SJCRH30 (cell line): ENCODE results near the gene P2RX1. TPM values are rescaled to one million over a fixed set of nuclear protein-coding genes. Genes with fewer than 3 reads are reported as not detected.
A peak's percentile ranks its signal among the peaks of the same experiment; 100 is the strongest.
"Not testable (repeated sequence)": the region's sequence is repeated elsewhere in the genome, so short reads cannot be mapped to it uniquely, and the experiment has no call there.

Experiments used
- DNase-seq, 2 experiments: peaks; one replicate each; pipeline ENCODE4 v3.0.0-alpha.2; 2015 to 2020
- H3K27ac ChIP-seq: fragments of 250-450 bp; sonication (Bioruptor Pico); 2 replicates; pipeline ENCODE4 v1.5.1; 2020; ENCODE audit warnings: mild to moderate bottlenecking, moderate library complexity
- H3K27me3 ChIP-seq: fragments of 250-450 bp; sonication (Bioruptor Pico); 2 replicates; pipeline ENCODE4 v1.5.1; 2020; ENCODE audit warnings: mild to moderate bottlenecking, moderate library complexity
- H3K36me3 ChIP-seq: fragments of 250-450 bp; sonication (Bioruptor Pico); 2 replicates; pipeline ENCODE4 v1.5.1; 2020; ENCODE audit warnings: mild to moderate bottlenecking, moderate library complexity
- H3K4me1 ChIP-seq: fragments of 250-450 bp; sonication (Bioruptor Pico); 2 replicates; pipeline ENCODE4 v1.5.1; 2020; ENCODE audit warnings: mild to moderate bottlenecking, moderate library complexity
- H3K4me3 ChIP-seq: fragments of 250-450 bp; sonication (Bioruptor Pico); 2 replicates; pipeline ENCODE4 v1.5.1; 2020; ENCODE audit warnings: mild to moderate bottlenecking, moderate library complexity
- H3K9me3 ChIP-seq: fragments of 250-450 bp; sonication (Bioruptor Pico); replicated peaks from 2 replicates; pipeline ENCODE4 v1.5.1; 2020; ENCODE audit warnings: mild to moderate bottlenecking, moderate library complexity
- total RNA-seq: library from RNA; depleted of rRNA; stranded (reverse); fragments of >200 nt; shearing (Covaris generic); gene quantifications from 2 replicates; pipeline ENCODE4 v1.2.3, GENCODE V29; 2014; rRNA removed

The P2RX1 gene
- total RNA-seq, 1 experiment from 2014 or later: 0.06 TPM

DNA sequence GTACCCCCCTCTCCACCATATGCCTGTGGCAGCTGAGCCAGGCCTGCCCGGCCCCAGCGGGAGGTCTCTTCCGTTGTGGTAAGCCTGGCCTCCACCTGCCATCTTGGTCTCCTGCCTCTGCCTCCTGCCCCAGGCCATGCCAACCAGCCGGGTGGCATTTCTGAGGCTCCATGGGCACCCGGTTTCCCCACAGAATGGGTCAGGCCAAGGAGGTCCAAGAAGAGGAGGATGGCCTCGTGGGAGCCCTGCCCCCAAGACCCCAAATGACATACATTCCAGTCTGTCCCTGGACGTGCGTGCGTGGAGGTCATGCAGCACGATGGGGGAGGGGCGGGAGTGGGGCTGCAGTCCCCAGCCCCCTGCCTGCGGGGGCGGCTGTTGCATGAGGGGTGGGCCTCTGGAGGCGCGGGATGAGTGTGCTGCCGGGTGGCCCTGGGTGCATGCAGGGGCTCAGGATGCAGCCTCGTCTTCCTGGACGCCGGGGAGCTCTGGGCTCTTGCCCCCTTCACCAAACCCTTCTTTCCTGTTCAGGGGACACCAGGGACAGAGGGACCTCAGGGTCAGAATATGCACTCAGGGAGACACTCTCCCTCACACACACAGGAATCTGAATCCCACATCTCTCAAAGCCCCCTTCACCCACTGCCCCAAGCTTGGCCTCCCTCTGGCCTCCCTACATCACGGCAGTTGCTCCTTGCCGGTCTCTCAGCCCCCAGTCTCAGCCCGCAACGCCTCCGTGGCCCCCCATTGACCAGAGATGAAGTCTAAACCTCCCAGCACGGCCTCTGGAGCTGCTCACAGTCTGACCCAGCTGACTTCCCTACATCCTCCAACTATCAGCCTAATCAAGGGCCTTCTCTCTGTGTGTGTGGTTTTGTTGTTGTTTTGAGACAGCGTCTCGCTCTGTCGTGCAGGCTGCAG lies 54.2 kb downstream of the P2RX1 start:
- Histone ChIP-seq H3K9me3 (no peaks in the 10 kb centered on the region), H3K27me3 (no peaks in the 10 kb centered on the region), H3K27ac (no peak overlapping the region), H3K4me1 (no peaks in the 10 kb centered on the region), H3K4me3 (no peak overlapping the region), H3K36me3 (no peaks in the 10 kb centered on the region)
- no peak for DNase-seq

DNA sequence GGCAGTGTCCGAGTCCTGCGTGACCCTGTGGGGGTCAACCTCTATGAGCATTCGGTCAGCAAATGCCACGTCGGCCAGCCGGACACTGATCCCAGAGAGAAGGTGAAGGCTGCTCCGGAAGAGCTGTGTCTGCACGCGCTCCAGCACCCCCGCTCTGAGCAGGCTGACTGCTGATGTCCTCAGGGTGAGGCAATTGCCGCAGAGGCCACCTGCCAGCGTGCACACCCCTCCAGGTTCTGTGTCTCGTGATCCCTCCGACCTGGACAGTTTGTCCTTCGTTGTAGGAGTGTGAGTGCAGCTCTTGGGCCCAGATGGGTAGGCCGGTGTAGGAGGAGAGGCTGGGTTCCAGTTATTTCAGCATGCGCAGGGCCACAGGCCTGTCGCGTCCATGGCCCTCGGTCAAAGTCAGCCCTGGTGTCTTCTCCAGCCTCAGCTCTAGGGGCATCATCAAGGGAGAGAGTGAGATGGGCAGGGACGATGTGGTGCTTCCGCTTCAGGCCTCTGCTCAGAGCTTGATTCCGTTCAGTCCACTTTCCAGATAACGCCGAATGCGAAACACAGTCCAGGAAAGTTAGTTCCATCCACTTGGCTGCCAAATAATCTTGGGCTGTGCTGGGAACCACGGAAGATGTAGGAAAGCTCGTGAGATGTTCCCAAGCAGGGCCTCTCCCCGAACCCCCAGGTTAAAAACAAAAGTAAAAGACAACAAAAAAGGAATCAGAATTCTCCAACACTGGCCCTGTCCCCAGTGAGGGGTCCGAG lies 55.1 kb downstream of the P2RX1 start:
- Histone ChIP-seq H3K4me3 (no peak overlapping the region), H3K27ac (no peak overlapping the region), H3K9me3 (no peaks in the 10 kb centered on the region), H3K36me3 (no peaks in the 10 kb centered on the region), H3K27me3 (no peaks in the 10 kb centered on the region), H3K4me1 (no peaks in the 10 kb centered on the region)
- no peak for DNase-seq

DNA sequence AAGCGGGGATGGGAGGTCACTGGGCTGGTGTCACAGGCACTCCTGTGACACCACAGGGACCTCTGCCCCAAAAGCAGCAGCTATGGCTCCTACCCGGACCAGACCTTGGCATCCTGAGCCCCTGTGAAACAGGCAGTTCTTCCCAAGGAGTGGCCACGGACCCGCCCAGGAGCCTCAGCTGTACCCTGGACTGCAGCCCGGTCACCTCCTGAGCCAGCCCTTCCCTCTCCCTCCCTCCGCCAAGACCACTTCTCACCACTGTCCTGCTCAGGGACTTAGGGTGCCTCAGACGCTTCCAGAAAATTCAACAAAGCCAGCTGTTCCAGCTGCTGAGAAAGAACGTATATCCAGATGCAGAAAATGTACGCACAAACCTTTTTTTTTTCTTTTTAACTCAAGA lies 56.3 kb downstream of the P2RX1 start:
- Histone ChIP-seq H3K4me3 (no peak overlapping the region), H3K4me1 (no peaks in the 10 kb centered on the region), H3K27me3 (no peaks in the 10 kb centered on the region), H3K9me3 (no peaks in the 10 kb centered on the region), H3K27ac (no peak overlapping the region), H3K36me3 (no peaks in the 10 kb centered on the region)
- DNase-seq: no peak

DNA sequence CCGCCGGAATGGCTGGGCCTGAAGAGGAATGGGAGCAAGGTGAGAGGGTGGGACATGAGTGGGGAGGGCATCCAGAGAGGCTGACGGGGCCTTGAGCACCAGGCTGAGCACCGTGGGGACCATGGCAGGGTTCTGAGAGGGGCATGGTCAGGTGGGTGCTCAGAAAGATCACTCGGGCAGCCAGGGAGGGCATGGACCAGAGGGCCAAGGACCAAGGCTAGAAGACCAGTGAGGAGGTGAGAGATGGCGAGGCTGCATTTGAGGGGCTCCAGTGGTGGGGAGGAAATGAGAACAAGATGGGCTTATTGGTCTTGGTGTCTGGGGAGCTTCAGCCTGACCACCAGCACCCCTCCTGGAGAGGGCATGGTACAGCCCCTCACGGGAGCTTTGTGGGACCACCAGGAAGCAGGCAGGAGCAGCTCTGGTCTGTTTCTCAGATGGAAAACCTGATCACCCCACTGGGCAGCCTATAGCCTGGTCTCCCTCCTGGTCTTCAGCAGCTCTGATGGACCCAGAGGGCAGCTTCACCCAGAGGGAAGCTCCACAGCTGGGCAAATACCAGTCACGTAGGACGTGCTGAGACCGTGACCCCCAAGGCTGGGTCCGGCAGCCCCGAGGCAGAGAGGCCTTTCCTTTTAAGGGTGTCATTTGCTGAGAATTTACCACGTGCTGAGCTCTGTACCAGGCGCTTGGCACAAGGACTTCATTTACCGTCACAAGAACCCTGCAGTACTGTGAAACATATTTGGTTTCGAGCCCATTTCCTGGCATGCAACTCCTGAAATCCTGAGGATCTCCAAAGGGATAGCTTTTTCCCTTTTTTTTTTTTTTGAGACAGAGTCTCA lies 58.8 kb downstream of the P2RX1 start:
- no peaks in the 10 kb centered on the region for H3K4me1 ChIP-seq
- DNase-seq: no peak
- H3K27ac ChIP-seq: no peak overlapping the region
- no peaks in the 10 kb centered on the region for H3K9me3 ChIP-seq
- no peaks in the 10 kb centered on the region for H3K27me3 ChIP-seq
- no peak overlapping the region for H3K4me3 ChIP-seq
- H3K36me3 ChIP-seq: no peaks in the 10 kb centered on the region

DNA sequence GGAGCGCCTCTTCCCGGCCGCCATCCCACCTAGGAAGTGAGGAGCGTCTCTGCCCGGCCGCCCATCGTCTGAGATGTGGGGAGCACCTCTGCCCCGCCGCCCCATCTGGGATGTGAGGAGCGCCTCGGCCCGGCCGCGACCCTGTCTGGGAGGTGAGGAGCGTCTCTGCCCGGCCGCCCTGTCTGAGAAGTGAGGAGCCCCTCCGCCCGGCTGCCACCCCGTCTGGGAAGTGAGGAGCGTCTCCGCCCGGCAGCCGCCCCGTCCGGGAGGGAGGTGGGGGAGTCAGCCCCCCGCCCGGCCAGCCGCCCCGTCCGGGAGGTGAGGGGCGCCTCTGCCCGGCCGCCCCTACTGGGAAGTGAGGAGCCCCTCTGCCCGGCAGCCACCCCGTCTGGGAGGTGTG lies 62.1 kb downstream of the P2RX1 start:
- not testable (repeated sequence) for H3K27me3 ChIP-seq, H3K27ac ChIP-seq, H3K9me3 ChIP-seq, DNase-seq, H3K36me3 ChIP-seq, H3K4me3 ChIP-seq, H3K4me1 ChIP-seq

DNA sequence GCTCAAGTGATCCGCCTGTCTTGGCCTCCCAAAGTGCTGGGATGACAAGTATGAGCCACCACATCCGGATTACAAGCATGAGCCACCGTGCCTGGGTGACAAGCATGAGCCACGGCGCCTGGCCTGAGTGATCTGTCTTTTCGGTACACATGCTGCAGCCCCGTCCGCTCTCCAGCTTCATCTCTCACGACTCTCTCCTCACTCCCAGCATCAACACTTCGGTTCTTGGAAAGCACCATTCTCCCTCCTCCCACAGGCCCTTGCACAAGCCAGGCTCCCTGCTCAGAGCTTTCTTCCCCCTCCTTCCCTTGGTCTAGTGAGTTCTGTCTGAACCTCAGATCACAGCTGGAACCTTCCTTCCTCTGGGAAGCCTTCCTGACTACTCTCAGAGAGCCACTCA lies 63.7 kb downstream of the P2RX1 start:
- H3K4me3 ChIP-seq: no peak overlapping the region
- H3K4me1 ChIP-seq: no peaks in the 10 kb centered on the region
- no peak for DNase-seq
- no peaks in the 10 kb centered on the region for H3K27me3 ChIP-seq
- no peaks in the 10 kb centered on the region for H3K9me3 ChIP-seq
- H3K36me3 ChIP-seq: no peaks in the 10 kb centered on the region
- H3K27ac ChIP-seq: no peak overlapping the region

DNA sequence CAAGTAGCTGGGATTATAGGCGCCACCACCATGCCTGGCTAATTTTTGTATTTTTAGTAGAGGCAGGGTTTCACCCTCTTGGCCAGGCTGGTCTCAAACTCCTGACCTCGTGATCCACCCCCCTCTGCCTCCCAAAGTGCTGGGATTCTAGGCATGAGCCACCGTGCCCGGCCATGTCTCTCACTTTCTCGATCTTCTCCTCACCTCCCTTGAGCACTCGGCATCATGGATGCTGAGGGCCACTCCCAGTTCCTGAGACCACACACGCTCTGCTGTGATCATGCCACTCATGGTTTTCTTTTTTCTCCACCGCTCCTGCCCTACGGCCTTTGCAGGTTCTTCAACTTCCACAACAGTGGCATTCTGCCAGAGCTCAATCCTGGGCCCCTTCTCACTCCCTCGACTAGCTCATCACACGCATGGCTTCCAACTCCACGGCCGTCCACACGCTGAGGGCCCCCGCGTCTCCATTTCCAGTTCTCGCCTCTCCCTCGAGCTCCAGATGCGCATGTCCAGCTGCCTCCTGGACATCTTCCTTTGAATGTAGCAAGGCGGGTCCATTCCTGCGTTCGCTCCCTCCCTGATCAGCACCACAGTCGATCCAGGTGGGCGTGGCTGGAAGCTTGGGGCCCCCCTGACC lies 64.7 kb downstream of the P2RX1 start:
- Histone ChIP-seq H3K36me3 (no peaks in the 10 kb centered on the region), H3K4me1 (no peaks in the 10 kb centered on the region), H3K4me3 (no peak overlapping the region), H3K9me3 (no peaks in the 10 kb centered on the region), H3K27ac (no peak overlapping the region), H3K27me3 (no peaks in the 10 kb centered on the region)
- DNase-seq: peak; percentile 7 to 13

DNA sequence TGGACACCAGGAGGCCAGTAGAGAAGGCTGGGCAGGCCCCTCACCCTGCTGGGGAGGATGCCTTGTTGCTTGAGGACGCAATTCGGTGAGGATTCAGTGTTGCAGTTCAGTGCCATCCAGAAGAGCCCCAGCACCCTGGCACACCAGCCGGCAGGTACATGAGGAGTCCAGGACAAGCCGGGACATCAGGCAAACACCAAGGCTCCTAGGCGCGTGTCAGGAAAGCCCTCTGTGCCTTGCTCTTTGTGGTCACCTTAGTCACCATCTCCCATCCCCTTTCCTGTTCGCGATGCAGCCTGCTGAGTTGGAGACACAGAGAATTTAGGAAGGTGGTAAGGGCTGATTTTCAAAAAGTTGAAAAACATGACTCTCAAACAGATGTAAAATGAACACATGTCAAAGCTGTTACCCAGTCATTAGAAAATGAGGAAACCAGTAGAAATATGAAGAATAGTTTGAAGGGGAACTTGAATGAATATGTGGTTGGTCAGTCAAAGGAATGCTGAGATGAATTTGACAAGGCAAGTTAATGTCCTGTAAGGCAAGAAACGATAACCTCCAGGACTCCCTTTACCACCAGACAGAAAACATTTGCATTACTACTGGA lies 67.9 kb downstream of the P2RX1 start:
- no peak for DNase-seq
- Histone ChIP-seq H3K4me1 (peaks cover 3% of the 10 kb centered on the region; the same call in 1 of the 2 replicates), H3K9me3 (no peaks in the 10 kb centered on the region), H3K27ac (no peak overlapping the region), H3K27me3 (no peaks in the 10 kb centered on the region), H3K4me3 (no peak overlapping the region), H3K36me3 (no peaks in the 10 kb centered on the region)

DNA sequence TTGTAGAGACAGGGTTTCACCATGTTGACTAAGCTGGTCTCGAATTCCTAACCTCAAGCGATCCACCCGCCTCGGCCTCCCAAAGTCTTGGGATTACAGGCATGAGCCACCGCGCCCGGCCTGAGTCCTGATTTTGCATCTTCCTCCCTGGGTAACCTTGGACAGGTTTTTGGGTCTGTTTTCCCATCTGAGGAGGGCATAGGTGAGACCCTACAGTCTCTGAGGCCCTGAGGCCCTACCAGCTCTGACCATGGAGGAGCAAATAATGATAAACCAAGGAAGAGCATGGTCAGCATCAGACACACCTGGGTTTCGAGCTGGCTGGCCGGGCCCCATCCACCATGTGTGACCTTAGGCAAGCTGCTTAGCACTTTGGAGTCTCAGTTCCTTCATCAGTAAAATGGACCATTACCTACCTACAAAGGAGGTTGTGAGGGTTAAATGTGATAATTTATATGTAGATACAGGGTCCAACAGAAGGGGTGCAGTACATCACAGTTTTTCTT lies 69.0 kb downstream of the P2RX1 start:
- H3K36me3 ChIP-seq: no peaks in the 10 kb centered on the region
- H3K4me1 ChIP-seq: peaks cover 3% of the 10 kb centered on the region; the same call in 1 of the 2 replicates
- no peaks in the 10 kb centered on the region for H3K9me3 ChIP-seq
- DNase-seq: no peak
- no peak overlapping the region for H3K27ac ChIP-seq
- H3K27me3 ChIP-seq: no peaks in the 10 kb centered on the region
- no peak overlapping the region for H3K4me3 ChIP-seq

Other genes starting within 250 kb of the P2RX1 start
- 27.6 and 28.6 TPM in 2 replicates for gene TAX1BP3, start 247.9 kb downstream of the P2RX1 start, total RNA-seq
- 25.3 and 27.9 TPM in 2 replicates for gene EMC6, start 247.7 kb downstream of the P2RX1 start, total RNA-seq
- 1.2 and 3.0 TPM in 2 replicates for gene P2RX5, start 220.3 kb downstream of the P2RX1 start, total RNA-seq
- 15.2 and 15.9 TPM in 2 replicates for gene HASPIN, start 192.6 kb downstream of the P2RX1 start, total RNA-seq
- 31.0 and 31.6 TPM in 2 replicates for gene ITGAE, start 115.3 kb downstream of the P2RX1 start, total RNA-seq
- 23.3 and 25.4 TPM in 2 replicates for gene NCBP3, start 70.2 kb downstream of the P2RX1 start, total RNA-seq
- 3.4 TPM in 2 replicates for gene CAMKK1, start 23.4 kb downstream of the P2RX1 start, total RNA-seq
- 1.9 and 2.0 TPM in 2 replicates for gene ATP2A3, start 48.0 kb upstream of the P2RX1 start, total RNA-seq
- gene ZZEF1, start 226.6 kb upstream of the P2RX1 start, total RNA-seq: 13.2 and 17.4 TPM in 2 replicates
- 3.0 and 3.2 TPM in 2 replicates for gene CYB5D2, start 226.7 kb upstream of the P2RX1 start, total RNA-seq